Measurements from ENCODE around the gene CCDC116. TPM values are rescaled to one million over a fixed set of nuclear protein-coding genes. Genes with fewer than 3 reads are reported as not detected.

Gene CCDC116
- total RNA-seq, 4 donors from 2014 or later: 0.22 to 2.0 (median 0.36) TPM

DNA sequence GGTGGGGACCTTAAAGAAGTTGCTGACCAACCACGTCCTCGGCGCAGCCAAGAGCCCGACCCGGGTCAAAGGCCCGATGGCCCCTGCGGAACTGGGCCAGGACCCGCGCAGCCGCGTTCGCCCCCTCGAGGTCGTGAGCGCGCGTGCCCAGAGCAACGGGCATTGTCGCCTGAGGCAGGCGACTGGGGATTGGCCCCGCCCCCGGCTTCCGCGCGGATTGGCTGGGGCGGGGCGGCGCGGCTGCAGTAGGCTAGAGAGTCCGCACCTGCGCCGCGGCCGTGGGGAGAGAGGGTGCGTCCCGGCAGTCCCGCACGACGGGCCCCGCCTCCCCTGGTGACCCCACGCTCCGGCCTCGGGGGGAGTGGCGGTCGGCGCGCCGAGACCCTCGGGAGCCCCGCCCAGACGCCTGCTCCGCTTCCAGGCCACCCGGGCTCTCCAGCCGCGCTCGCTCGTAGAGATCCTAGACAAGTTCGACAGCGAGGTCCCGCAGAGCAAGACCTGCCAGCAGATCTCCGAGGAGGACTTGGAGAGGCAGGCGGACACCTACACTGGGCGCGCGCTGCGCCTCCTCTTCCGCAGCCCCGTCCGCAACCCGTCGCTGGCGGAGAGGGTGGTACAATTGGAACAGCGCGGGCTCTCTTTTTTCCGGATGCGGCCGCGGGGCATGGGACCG is 24.9 kb downstream of the CCDC116 start:
- WGBS, 2 donors: 1 to 3% methylated on average over 44 to 58 of the region's 79 CpGs
- no peak for DNase-seq (ENCODE audit: low spot score in 2 of 2)

GRCh38 chr22:21659864-21660525 is 27.4 kb downstream of the CCDC116 start:
- no peak overlapping the region for H3K27ac ChIP-seq
- 76 to 85% methylated on average over 3 to 7 of the region's 7 CpGs for WGBS, 2 donors
- no peak for TF ChIP-seq EP300 (IDR thresholded peaks at IDR 0.05)
- no peak for TF ChIP-seq POLR2A (IDR thresholded peaks at IDR 0.05)
- TF ChIP-seq, protein P1, sequence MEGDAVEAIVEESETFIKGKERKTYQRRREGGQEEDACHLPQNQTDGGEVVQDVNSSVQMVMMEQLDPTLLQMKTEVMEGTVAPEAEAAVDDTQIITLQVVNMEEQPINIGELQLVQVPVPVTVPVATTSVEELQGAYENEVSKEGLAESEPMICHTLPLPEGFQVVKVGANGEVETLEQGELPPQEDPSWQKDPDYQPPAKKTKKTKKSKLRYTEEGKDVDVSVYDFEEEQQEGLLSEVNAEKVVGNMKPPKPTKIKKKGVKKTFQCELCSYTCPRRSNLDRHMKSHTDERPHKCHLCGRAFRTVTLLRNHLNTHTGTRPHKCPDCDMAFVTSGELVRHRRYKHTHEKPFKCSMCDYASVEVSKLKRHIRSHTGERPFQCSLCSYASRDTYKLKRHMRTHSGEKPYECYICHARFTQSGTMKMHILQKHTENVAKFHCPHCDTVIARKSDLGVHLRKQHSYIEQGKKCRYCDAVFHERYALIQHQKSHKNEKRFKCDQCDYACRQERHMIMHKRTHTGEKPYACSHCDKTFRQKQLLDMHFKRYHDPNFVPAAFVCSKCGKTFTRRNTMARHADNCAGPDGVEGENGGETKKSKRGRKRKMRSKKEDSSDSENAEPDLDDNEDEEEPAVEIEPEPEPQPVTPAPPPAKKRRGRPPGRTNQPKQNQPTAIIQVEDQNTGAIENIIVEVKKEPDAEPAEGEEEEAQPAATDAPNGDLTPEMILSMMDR (IDR thresholded peaks at IDR 0.05): no peak

More for the DNA sequence above, 24.9 kb downstream of the CCDC116 start:
- no peaks in the 10 kb centered on the region for H3K36me3 ChIP-seq
- H3K27ac ChIP-seq: peak overlapping the region in 1 of 4 donors; percentile 1
- H3K4me1 ChIP-seq: peaks cover 0 to 20% (median 4%) of the 10 kb centered on the region in 4 donors
- peak overlapping the region; percentile 33 to 64 (median 40) for H3K4me3 ChIP-seq
- TF ChIP-seq, protein P1 (IDR thresholded peaks at IDR 0.05): peak in 3 of 5 experiments; percentile 9 to 26 (median 24)
- TF ChIP-seq POLR2A (IDR thresholded peaks at IDR 0.05): no peak
- H3K27me3 ChIP-seq: peaks cover 0 to 18% of the 10 kb centered on the region in 2 donors
- H3K9me3 ChIP-seq: no peaks in the 10 kb centered on the region

DNA sequence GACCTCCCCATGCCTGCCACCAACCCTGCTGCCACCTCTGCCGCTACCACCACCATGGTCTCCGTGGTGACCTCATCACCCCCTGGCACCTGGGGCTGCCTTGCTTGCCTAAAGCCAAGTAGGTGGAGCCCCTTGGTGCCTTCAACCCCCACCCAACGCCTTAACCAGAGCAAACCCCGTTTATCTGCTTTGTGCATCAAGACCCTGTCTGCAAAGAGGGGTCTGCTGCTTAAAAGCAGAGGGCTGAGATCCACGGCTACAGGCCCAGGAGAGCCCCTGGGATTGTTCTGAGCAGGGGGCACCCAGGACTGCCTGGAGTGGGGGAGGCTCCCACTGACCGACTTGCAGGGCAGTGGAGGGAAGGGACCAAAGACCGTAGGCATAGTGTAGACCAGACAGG is 28.3 kb downstream of the CCDC116 start:
- H3K9me3 ChIP-seq: no peaks in the 10 kb centered on the region
- peaks cover 0 to 18% of the 10 kb centered on the region in 2 donors for H3K27me3 ChIP-seq
- peaks cover 0 to 21% (median 3%) of the 10 kb centered on the region in 4 donors for H3K4me1 ChIP-seq
- DNase-seq (ENCODE audit: low spot score in 2 of 2): no peak
- H3K36me3 ChIP-seq: no peaks in the 10 kb centered on the region
- WGBS, 2 donors: 78 to 83% methylated on average over 6 to 7 of the region's 7 CpGs
- no peak overlapping the region for H3K4me3 ChIP-seq
- no peak overlapping the region for H3K27ac ChIP-seq
- TF ChIP-seq POLR2A (IDR thresholded peaks at IDR 0.05) (no peak), EP300 (IDR thresholded peaks at IDR 0.05) (no peak)
- TF ChIP-seq, protein P1 (IDR thresholded peaks at IDR 0.05): no peak

More at GRCh38 chr22:21659864-21660525, 27.4 kb downstream of the CCDC116 start:
- DNase-seq (ENCODE audit: low spot score in 2 of 2): no peak
- Histone ChIP-seq H3K36me3 (no peaks in the 10 kb centered on the region), H3K27me3 (peaks cover 0 to 18% of the 10 kb centered on the region in 2 donors), H3K9me3 (no peaks in the 10 kb centered on the region), H3K4me1 (peaks cover 0 to 15% (median 3%) of the 10 kb centered on the region in 4 donors), H3K4me3 (no peak overlapping the region)

DNA sequence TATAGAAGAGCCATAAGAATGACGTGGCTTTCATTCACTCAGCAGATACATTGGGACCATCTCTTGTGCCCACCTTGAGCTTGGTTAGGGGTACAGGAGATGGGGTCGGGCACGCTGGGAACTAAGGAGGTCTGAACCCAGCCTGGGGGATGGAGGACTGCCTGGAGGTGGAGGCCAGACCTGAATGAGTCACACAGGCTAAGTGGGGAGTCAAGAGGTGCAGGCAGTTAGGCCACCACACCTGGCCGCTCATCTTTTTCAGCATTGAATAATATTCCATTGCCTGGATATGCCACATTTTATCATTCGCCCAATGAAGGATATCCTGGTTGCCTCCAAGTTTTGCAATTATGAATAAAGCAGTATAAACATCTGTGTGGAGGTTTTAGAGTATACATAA is 29.4 kb downstream of the CCDC116 start:
- DNase-seq (ENCODE audit: low spot score in 2 of 2): no peak
- Histone ChIP-seq H3K9me3 (no peaks in the 10 kb centered on the region), H3K36me3 (no peaks in the 10 kb centered on the region), H3K27me3 (peaks cover 0 to 14% of the 10 kb centered on the region in 2 donors), H3K4me1 (peaks cover 0 to 26% (median 8%) of the 10 kb centered on the region in 4 donors), H3K27ac (no peak overlapping the region), H3K4me3 (no peak overlapping the region)
- TF ChIP-seq POLR2A (IDR thresholded peaks at IDR 0.05) (no peak), EP300 (IDR thresholded peaks at IDR 0.05) (no peak)
- TF ChIP-seq, protein P1 (IDR thresholded peaks at IDR 0.05): no peak
- WGBS, 2 donors: 92 to 93% methylated on average over 5 of the region's 5 CpGs

GRCh38 chr22:21663738-21664137 is 31.2 kb downstream of the CCDC116 start:
- H3K4me1 ChIP-seq: peaks cover 0 to 21% (median 9%) of the 10 kb centered on the region in 4 donors
- no peak overlapping the region for H3K27ac ChIP-seq
- no peaks in the 10 kb centered on the region for H3K9me3 ChIP-seq
- TF ChIP-seq POLR2A (IDR thresholded peaks at IDR 0.05) (no peak), EP300 (IDR thresholded peaks at IDR 0.05) (no peak)
- TF ChIP-seq, protein P1 (IDR thresholded peaks at IDR 0.05): no peak
- no peak overlapping the region for H3K4me3 ChIP-seq
- 94 to 95% methylated on average over 2 of the region's 2 CpGs for WGBS, 2 donors
- DNase-seq (ENCODE audit: low spot score in 2 of 2): no peak
- no peaks in the 10 kb centered on the region for H3K27me3 ChIP-seq
- no peaks in the 10 kb centered on the region for H3K36me3 ChIP-seq

Measured in tibial nerve (tissue), 4 donors.